ENCODE results near the gene IGHMBP2. TPM values are rescaled to one million over a fixed set of nuclear protein-coding genes. Genes with fewer than 3 reads are reported as not detected.
A peak's percentile ranks its signal among the peaks of the same experiment; 100 is the strongest.
"Not testable (repeated sequence)": the region's sequence is repeated elsewhere in the genome, so short reads cannot be mapped to it uniquely, and the experiment has no call there.

IGHMBP2 gene
- total RNA-seq, 2 experiments from 2014 or later, result 20.9 to 25.4 TPM

DNA sequence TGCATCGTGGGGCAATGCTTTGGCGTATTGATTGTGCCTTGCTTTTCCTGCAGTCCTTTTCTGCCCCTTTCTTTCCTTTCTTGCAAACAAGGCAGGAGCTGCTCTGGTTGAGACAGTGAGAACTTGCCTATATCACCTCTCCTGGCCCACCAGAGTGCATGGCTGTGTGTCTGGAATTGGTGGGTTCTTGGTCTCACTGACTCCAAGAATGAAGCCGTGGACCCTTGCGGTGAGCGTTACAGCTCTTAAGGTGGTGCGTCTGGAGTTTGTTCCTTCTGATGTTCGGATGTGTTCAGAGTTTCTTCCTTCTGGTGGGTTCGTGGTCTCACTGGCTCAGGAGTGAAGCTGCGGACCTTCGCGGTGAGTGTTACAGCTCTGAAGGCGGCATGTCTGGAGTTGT is 70.0 kb downstream of the IGHMBP2 start:
- H3K4me3 Mint-ChIP-seq; DNase-seq; H3K27me3 Mint-ChIP-seq; H3K9me3 Mint-ChIP-seq (ENCODE audit: low read depth); H3K36me3 Mint-ChIP-seq (ENCODE audit: low read depth); H3K4me1 Mint-ChIP-seq; POLR2A ChIA-PET; H3K27ac Mint-ChIP-seq; ATAC-seq: not testable (repeated sequence)
- CTCF ChIA-PET, result interaction anchor here (0.5 kb wide), 1 partner anchor 417 kb away, joined by 4 read pairs; no protein-coding TSS in a partner anchor
- intact Hi-C loops (cut with DNase I, micrococcal nuclease), result loop anchor here in 1 of 2 experiments (1.0 kb wide), 1 partner anchor 75 kb away; the partner anchor contains the start of gene TPCN2

DNA sequence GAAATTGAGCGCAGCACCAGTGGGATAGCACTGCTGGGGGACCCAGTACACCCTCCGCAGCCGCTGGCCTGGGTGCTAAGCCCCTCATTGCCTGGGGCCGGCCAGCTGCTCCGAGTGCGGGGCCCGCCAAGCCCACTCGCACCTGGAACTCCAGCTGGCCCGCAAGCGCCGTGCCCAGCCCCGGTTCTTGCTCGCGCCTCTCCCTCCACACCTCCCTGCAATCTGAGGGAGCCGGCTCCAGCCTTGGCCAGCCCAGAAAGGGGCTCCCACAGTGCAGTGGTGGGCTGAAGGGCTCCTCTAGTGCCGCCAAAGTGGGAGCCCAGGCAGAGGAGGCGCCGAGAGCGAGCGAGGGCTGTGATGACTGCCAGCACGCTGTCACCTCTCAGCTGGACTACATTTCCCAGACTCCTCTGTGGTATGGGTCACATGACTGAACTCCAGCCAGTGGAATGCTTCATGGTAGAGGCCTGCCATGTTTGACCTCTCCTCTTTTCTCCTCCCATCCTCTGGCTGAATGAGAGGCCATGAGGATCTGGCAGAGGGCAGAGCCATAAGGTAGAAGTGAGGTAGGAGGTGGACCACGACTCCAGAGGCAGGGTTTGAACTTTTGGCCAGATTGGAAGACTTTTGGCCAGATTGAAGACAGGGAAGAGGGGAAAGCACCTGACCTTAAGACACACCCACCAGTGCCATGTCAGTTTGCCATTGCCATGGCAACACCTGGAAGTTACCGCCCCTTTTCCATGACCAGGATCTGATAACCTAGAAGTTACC is 70.9 kb downstream of the IGHMBP2 start:
- Mint-ChIP-seq H3K9me3 (ENCODE audit: low read depth) (no peaks in the 10 kb centered on the region), H3K27ac (peak overlapping the region; percentile 82), H3K4me1 (peaks cover 2% of the 10 kb centered on the region)

DNA sequence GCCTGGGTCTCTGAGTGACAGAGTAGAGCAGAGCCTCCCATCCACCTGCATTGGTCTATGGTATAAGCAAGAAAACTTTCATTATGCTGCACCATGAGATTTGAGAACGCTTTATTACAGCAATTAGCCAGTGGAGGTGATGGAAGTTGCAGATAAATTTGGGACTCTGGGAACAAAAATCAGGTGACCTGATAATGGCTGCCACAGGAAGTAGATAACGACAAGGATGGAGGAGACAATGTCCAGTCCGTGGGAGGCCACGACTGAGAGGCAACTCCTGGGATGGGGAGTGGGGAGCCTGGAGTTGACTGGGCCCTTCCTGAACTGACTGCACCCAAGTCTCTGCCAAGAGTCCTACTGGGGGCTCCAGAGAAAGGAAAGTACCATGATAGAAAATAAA is 72.4 kb downstream of the IGHMBP2 start:
- intact Hi-C loops (cut with DNase I, micrococcal nuclease), result no loop called here
- Mint-ChIP-seq H3K36me3 (ENCODE audit: low read depth) (no peaks in the 10 kb centered on the region), H3K4me3 (no peak overlapping the region), H3K4me1 (peaks cover 2% of the 10 kb centered on the region), H3K27ac (no peak overlapping the region), H3K9me3 (ENCODE audit: low read depth) (no peaks in the 10 kb centered on the region), H3K27me3 (peaks cover 1% of the 10 kb centered on the region)
- ChIA-PET POLR2A (no interaction called here), CTCF (no interaction called here)
- DNase-seq (no peak), ATAC-seq (no peak)

More for the DNA sequence above, 70.9 kb downstream of the IGHMBP2 start:
- intact Hi-C loops (cut with DNase I, micrococcal nuclease), result loop anchor here in 1 of 2 experiments (1.0 kb wide), 1 partner anchor 74 kb away; the partner anchor contains the start of gene TPCN2
- POLR2A ChIA-PET, result no interaction called here
- Mint-ChIP-seq H3K36me3 (ENCODE audit: low read depth) (no peaks in the 10 kb centered on the region), H3K27me3 (peaks cover 1% of the 10 kb centered on the region), H3K4me3 (no peak overlapping the region)
- DNase-seq (peak; percentile 51), ATAC-seq (peak; percentile 96)
- CTCF ChIA-PET, result interaction anchor here (0.5 kb wide), 1 partner anchor 418 kb away, joined by 4 read pairs; no protein-coding TSS in a partner anchor

DNA sequence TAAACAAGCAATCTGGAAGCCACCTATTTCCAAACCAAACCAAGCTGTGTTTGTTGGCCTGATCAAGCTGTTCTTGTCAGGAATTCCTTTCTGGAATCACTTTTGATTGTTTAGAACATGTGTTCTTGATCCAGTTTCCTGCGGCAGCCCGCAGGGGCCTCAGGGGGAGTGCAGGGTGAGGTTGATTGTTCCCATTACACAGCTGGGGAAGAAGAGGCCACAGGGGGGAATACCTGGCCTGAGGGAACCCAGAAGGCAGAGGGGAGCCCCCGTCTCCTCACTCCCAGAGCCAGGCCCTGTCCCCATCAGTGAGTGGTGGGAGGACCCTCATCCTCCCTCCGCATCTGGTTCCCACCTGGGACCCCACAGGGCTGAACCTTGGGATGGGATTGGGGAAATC is 72.9 kb downstream of the IGHMBP2 start:
- H3K4me1 Mint-ChIP-seq, result peaks cover 2% of the 10 kb centered on the region
- H3K4me3 Mint-ChIP-seq, result no peak overlapping the region
- ChIA-PET CTCF (no interaction called here), POLR2A (no interaction called here)
- ATAC-seq (no peak), DNase-seq (no peak)
- intact Hi-C loops (cut with DNase I, micrococcal nuclease), result no loop called here
- no peak overlapping the region for H3K27ac Mint-ChIP-seq
- no peaks in the 10 kb centered on the region for H3K9me3 Mint-ChIP-seq (ENCODE audit: low read depth)
- peaks cover 1% of the 10 kb centered on the region for H3K27me3 Mint-ChIP-seq
- no peaks in the 10 kb centered on the region for H3K36me3 Mint-ChIP-seq (ENCODE audit: low read depth)

DNA sequence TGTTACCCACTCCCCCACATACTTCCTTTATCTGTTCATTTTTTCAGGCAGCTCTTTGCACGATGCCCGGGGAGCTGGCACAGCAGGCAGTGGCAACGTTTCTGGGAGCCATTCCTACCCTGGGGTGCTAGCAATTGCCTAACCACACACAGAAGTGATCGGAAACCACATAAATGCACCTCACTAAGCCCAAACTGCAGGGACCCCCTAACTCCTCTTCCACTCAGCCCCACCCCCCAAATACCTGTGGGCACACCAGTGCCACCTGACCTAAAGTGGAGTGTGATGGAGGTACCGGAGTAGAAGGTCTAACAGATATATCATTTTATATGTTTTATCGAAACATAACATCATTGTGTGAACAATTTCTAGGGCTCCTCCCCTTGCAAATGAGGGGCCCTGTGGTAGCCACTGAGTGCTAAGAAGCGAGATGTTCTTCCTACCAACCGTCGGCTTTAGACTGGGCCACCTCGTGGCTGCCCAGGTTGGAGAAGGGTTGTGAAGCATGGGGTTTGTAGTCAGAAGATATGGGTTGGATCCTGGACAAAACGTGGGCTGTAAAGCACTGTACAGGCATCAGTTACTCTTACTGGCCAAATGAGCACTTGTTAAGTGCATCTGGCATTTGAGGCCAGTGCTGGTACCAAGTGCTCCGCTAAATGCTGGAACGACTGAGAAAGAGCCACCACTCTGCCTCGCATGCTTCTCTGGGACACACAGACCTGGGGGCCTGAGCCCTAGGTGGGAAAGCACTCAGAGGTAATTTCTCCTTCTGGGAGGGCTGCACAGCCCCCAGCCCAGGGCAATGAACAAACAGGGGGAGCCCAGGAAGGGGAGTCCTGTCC is 74.3 kb downstream of the IGHMBP2 start:
- Mint-ChIP-seq H3K36me3 (ENCODE audit: low read depth) (no peaks in the 10 kb centered on the region), H3K4me3 (no peak overlapping the region), H3K27ac (no peak overlapping the region), H3K9me3 (ENCODE audit: low read depth) (no peaks in the 10 kb centered on the region), H3K4me1 (peaks cover 2% of the 10 kb centered on the region), H3K27me3 (peaks cover 1% of the 10 kb centered on the region)
- DNase-seq (no peak), ATAC-seq (no peak)
- intact Hi-C loops (cut with DNase I, micrococcal nuclease), result no loop called here
- POLR2A ChIA-PET, result no interaction called here
- CTCF ChIA-PET, result no interaction called here

DNA sequence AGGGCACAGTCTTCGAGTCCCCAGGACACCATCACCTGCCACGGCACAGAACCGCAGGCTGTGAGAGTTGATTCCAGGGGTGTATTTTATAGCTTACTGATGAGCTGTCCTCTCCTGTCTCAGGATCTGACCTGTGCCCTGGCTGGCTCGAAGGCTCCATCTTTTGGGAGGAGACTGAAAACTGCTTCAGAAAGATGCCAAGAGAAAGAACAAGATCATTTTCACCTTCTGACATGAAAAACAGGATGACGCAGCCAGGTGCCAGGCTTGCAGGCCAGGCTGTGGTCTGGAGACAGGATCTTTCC is 74.9 kb downstream of the IGHMBP2 start:
- CTCF ChIA-PET, result no interaction called here
- Mint-ChIP-seq H3K4me1 (peaks cover 2% of the 10 kb centered on the region), H3K27ac (no peak overlapping the region), H3K4me3 (no peak overlapping the region), H3K9me3 (ENCODE audit: low read depth) (no peaks in the 10 kb centered on the region), H3K27me3 (peaks cover 1% of the 10 kb centered on the region), H3K36me3 (ENCODE audit: low read depth) (no peaks in the 10 kb centered on the region)
- ATAC-seq (no peak), DNase-seq (no peak)
- intact Hi-C loops (cut with DNase I, micrococcal nuclease), result no loop called here
- POLR2A ChIA-PET, result no interaction called here

DNA sequence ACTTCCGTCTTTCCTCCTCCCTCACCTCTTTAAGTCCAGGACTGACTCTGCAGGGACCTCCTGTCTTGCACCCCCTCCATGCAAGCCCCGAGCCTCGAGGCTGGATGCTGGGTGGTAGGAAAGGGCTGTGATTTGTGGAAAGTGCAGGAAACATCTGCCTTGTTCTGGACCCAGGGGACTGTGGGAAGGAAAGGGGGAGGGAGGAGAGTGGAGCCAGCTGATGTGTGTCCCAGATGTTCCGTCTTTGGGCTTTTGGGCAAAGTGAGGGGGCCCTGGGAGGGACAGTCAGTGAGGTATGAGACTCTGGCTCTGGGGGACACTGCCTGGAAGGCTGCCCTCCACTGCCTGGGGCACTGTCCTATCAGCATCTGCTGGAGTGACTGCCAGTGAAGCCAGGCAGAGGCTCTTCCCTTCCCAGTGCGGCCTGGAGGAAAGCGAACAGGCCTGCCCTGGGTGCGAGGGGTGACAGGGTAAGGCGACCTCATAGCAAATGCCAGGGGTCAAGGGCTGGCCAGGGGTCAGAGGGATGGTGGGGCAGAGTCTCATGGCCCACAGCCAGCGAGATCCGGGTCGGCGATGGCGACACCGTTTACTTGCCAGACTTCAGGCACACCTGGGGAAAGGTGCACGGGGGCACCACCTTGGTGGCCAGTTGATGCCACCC is 75.4 kb downstream of the IGHMBP2 start:
- ChIA-PET CTCF (no interaction called here), POLR2A (no interaction called here)
- intact Hi-C loops (cut with DNase I, micrococcal nuclease), result no loop called here
- no peaks in the 10 kb centered on the region for H3K36me3 Mint-ChIP-seq (ENCODE audit: low read depth)
- ATAC-seq (no peak), DNase-seq (no peak)
- peaks cover 2% of the 10 kb centered on the region for H3K27me3 Mint-ChIP-seq
- H3K27ac Mint-ChIP-seq, result no peak overlapping the region
- H3K4me3 Mint-ChIP-seq, result no peak overlapping the region
- H3K4me1 Mint-ChIP-seq, result peaks cover 2% of the 10 kb centered on the region
- H3K9me3 Mint-ChIP-seq (ENCODE audit: low read depth), result no peaks in the 10 kb centered on the region

DNA sequence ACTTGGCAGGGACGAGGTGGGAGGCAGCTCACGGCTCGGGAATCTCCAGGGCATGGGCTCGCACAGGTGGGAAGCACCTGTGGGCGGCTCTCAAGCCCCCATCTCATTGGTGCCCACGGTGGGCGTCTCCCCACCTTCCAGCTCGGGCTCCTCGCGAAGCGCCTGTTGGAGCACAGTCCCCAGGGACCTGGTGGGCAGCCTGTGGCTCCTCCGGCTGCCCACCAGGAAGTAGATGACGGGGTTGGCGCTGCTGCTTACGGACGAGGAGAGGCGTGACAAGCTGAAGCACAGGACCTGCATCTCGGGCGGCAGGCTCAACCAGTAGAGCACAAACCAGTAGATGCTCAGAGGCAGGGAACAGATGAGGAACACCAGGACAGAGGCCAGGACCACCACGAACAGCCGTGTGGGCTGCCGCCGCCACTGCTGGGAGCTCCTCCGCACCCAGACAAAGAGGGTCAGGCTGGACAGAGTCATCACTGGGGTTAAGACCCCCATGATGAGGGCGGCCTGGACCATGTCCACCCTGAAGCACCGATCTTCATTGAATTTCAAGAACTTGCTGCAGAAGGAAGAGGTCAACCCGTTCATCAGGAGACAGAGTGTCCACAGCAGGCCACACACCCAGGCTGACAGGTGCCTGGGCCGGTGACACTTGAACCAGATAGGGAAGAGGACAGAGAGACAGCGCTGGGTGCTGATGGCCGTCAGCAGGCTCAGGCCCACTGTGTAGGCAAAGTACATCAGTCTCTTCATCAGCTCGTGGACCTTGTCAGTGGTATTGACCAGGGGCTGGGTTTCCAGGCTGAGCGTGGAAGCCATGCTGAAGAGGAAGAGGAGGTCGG is 76.5 kb downstream of the IGHMBP2 start:
- intact Hi-C loops (cut with DNase I, micrococcal nuclease), result no loop called here
- Mint-ChIP-seq H3K36me3 (ENCODE audit: low read depth) (no peaks in the 10 kb centered on the region), H3K4me3 (no peak overlapping the region), H3K4me1 (no peaks in the 10 kb centered on the region), H3K27ac (no peak overlapping the region), H3K27me3 (peaks cover 4% of the 10 kb centered on the region), H3K9me3 (ENCODE audit: low read depth) (no peaks in the 10 kb centered on the region)
- ChIA-PET CTCF (no interaction called here), POLR2A (no interaction called here)
- ATAC-seq (no peak), DNase-seq (no peak)

DNA sequence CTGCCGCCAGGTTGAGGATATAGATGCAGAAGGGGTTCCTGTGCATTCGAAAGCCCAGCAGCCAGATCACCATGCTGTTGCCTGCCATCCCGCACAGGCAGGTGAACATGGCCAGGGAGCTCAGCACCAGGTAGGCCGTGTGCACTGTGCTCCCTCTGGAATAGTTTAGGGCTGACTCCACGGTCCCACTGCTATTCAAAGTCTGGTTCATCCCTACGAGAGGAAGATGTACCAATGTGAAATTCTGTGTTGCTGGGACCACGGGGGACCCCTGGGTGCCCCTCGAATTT is 77.0 kb downstream of the IGHMBP2 start, which contains the start of gene MRGPRD:
TSS of gene MRGPRD (minus strand) at position 211 of the 290 bp plus-strand sequence. CDS start at position 211, 0 bp downstream.
- Mint-ChIP-seq H3K27me3 (peaks cover 4% of the 10 kb centered on the region), H3K9me3 (ENCODE audit: low read depth) (no peaks in the 10 kb centered on the region), H3K27ac (no peak within 1 kb of the TSS), H3K4me1 (no peaks in the 10 kb centered on the region), H3K4me3 (no peak within 1 kb of the TSS), H3K36me3 (ENCODE audit: low read depth) (no peaks in the 10 kb centered on the region)
- POLR2A ChIA-PET, result no interaction called here
- CTCF ChIA-PET, result no interaction called here
- intact Hi-C loops (cut with DNase I, micrococcal nuclease), result no loop called here
- DNase-seq (no peak), ATAC-seq (no peak)

DNA sequence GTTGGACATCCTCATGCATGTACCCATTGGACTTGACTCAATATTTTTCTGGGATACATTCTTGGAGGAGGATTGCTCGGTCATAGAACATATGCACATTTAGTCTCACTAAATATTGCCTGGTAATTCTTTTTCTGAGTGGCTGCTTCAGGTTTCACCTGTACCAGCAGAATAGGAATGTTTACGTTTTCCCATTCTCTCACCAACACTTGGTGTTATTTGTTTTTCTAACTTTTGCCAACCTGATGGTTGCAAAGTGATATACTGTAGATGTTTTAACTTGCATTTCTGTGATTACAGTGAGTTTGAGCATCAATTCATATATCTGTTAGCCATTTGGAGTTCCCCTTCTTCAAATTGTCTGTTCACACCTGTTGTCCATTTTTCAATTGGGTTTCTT is 78.4 kb downstream of the IGHMBP2 start:
- H3K27ac Mint-ChIP-seq, result no peak overlapping the region
- ATAC-seq, result no peak
- ChIA-PET CTCF (no interaction called here), POLR2A (no interaction called here)
- peaks cover 3% of the 10 kb centered on the region for H3K36me3 Mint-ChIP-seq (ENCODE audit: low read depth)
- H3K4me1 Mint-ChIP-seq, result no peaks in the 10 kb centered on the region
- no peak for DNase-seq
- intact Hi-C loops (cut with DNase I, micrococcal nuclease), result no loop called here
- peaks cover 7% of the 10 kb centered on the region for H3K9me3 Mint-ChIP-seq (ENCODE audit: low read depth)
- no peak overlapping the region for H3K4me3 Mint-ChIP-seq
- peaks cover 6% of the 10 kb centered on the region for H3K27me3 Mint-ChIP-seq

DNA sequence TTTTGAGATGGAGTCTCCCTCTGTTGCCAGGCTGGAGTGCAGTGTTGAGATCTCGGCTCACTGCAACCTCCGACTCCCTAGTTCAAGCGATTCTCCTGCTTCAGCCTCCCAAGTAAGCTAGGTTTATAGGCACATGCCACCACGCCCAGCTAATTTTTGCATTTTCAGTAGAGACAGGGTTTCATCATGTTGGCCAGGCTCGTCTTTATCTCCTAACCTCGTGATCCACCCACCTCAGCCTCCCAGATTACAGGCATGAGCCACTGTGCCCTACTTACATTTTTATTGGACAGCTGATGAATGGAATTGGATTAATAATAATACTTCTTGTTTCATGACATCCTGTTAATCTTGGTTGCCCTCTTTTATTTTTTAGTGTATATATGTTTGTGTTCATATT is 80.1 kb downstream of the IGHMBP2 start:
- Mint-ChIP-seq H3K4me3 (no peak overlapping the region), H3K27me3 (peaks cover 5% of the 10 kb centered on the region), H3K27ac (no peak overlapping the region), H3K4me1 (no peaks in the 10 kb centered on the region), H3K36me3 (ENCODE audit: low read depth) (peaks cover 3% of the 10 kb centered on the region), H3K9me3 (ENCODE audit: low read depth) (peaks cover 7% of the 10 kb centered on the region)
- POLR2A ChIA-PET, result no interaction called here
- CTCF ChIA-PET, result interaction anchor here (0.6 kb wide), 1 partner anchor 60 kb away, joined by 3 read pairs; no protein-coding TSS in a partner anchor
- DNase-seq (no peak), ATAC-seq (no peak)
- intact Hi-C loops (cut with DNase I, micrococcal nuclease), result no loop called here
